Cardiac muscle cell (in vitro differentiated cells and primary cell): Measurements from ENCODE around the gene ARL6IP5. TPM values are rescaled to one million over a fixed set of nuclear protein-coding genes. Genes with fewer than 3 reads are reported as not detected.

ENCODE experiments used
- DNase-seq, 2 donors: peaks; one replicate each; pipeline versions ENCODE4 v3.0.0 to v3.0.0-alpha.2; 2010 to 2017; ENCODE audit warnings: low read depth in 1 of 2, low spot score in 1 of 2
- H3K27ac ChIP-seq: fragments of 200-600 bp; sonication (generic); 2 replicates; pipeline ENCODE4 v1.5.1; 2016
- H3K27me3 ChIP-seq: fragments of 200-600 bp; sonication (generic); 2 replicates; pipeline ENCODE4 v1.6.0; 2016; ENCODE audit warnings: control low read depth
- H3K36me3 ChIP-seq: fragments of 200-600 bp; sonication (generic); 2 replicates; pipeline ENCODE4 v1.5.1; 2016; ENCODE audit warnings: control low read depth
- H3K4me1 ChIP-seq: fragments of 200-600 bp; sonication (generic); 2 replicates; pipeline ENCODE4 v1.8.1; 2017; ENCODE audit warnings: low read depth, mild to moderate bottlenecking, mixed run types
- H3K4me3 ChIP-seq: fragments of 200-600 bp; sonication (generic); 2 replicates; pipeline ENCODE4 v1.5.1; 2016; ENCODE audit warnings: mild to moderate bottlenecking
- H3K9me3 ChIP-seq: fragments of 200-600 bp; sonication (generic); 2 replicates; pipeline ENCODE4 v1.5.1; 2017; ENCODE audit warnings: low read depth, mild to moderate bottlenecking, control low read depth
- polyA plus RNA-seq: library from polyadenylated mRNA; unstranded; fragments of >200 nt; fragmentation: Nextera tagmentation; extraction: Ambion mirVana; gene quantifications from 2 replicates; pipeline ENCODE4 v1.2.1, GENCODE V29; 2016
- total RNA-seq: library from RNA; depleted of rRNA; stranded (reverse); fragments of >200 nt; gene quantifications from 2 replicates; pipeline ENCODE4 v1.2.3, GENCODE V29; 2016
- TF ChIP-seq, protein P1 (sequence below): IDR thresholded peaks from 2 replicates; pipeline ENCODE4 v1.5.1; 2012; ENCODE audit warnings: low read depth, mild to moderate bottlenecking, low read length

The ARL6IP5 gene
- total and polyA plus RNA-seq, 2 experiments from 2014 or later, result 83.2 to 235 TPM

DNA sequence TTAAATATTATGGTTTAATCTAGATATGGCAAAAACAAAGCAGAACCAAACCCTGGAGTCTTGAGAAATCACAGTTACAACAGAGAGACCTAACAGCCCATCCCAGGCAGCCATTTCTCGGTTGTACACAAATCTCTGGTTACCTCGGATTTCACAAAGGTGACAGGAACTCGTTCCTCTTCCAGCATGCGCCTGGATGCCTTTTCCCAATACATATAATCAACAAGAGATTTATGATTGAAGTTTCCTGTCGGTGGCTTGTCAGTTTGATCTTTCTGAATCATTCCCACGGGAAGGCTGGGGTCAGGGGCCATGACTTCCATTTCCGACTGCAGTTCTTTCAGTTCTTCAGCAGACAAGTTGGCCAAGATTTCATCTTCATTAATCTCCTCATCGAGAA is 37.2 kb downstream of the ARL6IP5 start:
- Histone ChIP-seq H3K27me3 (no peaks in the 10 kb centered on the region), H3K27ac (no peak overlapping the region), H3K4me1 (peaks cover 14% of the 10 kb centered on the region), H3K4me3 (no peak overlapping the region), H3K9me3 (no peaks in the 10 kb centered on the region), H3K36me3 (no peaks in the 10 kb centered on the region)
- no peak for DNase-seq
- TF ChIP-seq, protein P1, sequence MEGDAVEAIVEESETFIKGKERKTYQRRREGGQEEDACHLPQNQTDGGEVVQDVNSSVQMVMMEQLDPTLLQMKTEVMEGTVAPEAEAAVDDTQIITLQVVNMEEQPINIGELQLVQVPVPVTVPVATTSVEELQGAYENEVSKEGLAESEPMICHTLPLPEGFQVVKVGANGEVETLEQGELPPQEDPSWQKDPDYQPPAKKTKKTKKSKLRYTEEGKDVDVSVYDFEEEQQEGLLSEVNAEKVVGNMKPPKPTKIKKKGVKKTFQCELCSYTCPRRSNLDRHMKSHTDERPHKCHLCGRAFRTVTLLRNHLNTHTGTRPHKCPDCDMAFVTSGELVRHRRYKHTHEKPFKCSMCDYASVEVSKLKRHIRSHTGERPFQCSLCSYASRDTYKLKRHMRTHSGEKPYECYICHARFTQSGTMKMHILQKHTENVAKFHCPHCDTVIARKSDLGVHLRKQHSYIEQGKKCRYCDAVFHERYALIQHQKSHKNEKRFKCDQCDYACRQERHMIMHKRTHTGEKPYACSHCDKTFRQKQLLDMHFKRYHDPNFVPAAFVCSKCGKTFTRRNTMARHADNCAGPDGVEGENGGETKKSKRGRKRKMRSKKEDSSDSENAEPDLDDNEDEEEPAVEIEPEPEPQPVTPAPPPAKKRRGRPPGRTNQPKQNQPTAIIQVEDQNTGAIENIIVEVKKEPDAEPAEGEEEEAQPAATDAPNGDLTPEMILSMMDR, result no peak

DNA sequence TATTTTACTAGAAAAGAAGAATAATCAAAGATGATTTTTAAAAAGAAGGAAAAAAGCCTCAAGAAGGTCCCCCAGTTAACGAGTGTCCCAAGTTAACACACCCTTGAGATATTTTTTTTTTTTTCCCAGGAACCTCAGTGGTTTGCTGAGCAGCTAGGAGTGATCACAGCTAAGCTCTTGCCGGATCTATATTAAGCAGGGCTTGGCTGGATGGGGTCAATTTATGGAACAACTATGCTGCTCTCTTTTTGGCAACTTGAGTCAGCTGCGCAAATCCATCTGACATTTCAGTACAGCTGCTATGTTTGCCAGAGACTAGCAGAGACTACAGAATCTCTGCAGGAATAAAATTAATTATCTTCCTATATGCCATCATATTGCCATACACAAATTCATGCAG is 37.7 kb downstream of the ARL6IP5 start, which contains the start of gene LMOD3:
Gene LMOD3 (minus strand): TSS at position 193 of the 400 bp plus-strand sequence. CDS start 209 bp downstream, outside the sequence.
- Histone ChIP-seq H3K27me3 (no peaks in the 10 kb centered on the region), H3K4me1 (peaks cover 14% of the 10 kb centered on the region), H3K4me3 (no peak within 1 kb of the TSS), H3K9me3 (no peaks in the 10 kb centered on the region), H3K27ac (no peak within 1 kb of the TSS), H3K36me3 (no peaks in the 10 kb centered on the region)
- no peak for DNase-seq
- TF ChIP-seq, protein P1, result no peak

DNA sequence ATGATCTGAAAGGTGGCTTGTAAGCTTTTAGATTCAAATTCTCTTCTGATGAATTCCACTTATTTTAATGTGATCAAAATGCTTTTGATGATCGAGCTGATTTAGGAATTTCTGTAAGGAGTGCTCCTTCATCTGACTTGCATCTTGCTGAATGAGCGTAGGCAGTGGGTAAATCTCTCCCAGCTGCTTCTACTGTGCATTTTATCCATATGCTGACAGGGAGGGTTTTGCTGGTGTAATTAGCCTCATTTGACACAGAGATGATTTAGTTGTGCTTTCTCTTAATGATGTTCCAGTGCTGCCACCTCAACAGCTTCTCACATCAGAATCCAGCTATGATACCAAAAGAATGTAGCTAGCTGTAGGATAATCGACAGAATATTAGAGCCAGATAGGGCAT is 41.5 kb downstream of the ARL6IP5 start:
- no peak for DNase-seq
- Histone ChIP-seq H3K9me3 (no peaks in the 10 kb centered on the region), H3K27me3 (no peaks in the 10 kb centered on the region), H3K36me3 (no peaks in the 10 kb centered on the region), H3K4me1 (peaks cover 14% of the 10 kb centered on the region), H3K27ac (no peak overlapping the region), H3K4me3 (no peak overlapping the region)
- TF ChIP-seq, protein P1, result no peak

DNA sequence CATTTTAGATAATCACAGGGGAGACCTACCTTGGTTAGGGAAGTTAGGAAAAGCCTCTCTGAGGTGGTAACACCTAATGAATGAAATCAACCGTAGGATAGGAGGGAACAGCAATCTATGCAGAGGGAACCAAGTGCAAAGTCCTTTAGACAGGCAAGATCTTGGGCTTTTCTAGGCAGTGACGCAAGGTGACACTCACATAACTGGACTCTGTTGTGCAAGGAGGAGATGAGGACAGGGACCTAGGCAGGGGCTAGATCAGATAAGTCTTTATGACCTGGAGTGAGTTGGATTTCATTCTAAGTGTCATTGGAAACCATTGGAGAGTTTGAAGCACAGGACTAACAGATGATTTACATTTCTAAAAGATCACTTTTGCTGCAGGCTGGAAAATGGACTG is 42.3 kb downstream of the ARL6IP5 start:
- H3K4me1 ChIP-seq, result peaks cover 9% of the 10 kb centered on the region
- TF ChIP-seq, protein P1, result no peak
- no peak for DNase-seq
- no peak overlapping the region for H3K27ac ChIP-seq
- no peak overlapping the region for H3K4me3 ChIP-seq
- H3K27me3 ChIP-seq, result no peaks in the 10 kb centered on the region
- no peaks in the 10 kb centered on the region for H3K36me3 ChIP-seq
- no peaks in the 10 kb centered on the region for H3K9me3 ChIP-seq

DNA sequence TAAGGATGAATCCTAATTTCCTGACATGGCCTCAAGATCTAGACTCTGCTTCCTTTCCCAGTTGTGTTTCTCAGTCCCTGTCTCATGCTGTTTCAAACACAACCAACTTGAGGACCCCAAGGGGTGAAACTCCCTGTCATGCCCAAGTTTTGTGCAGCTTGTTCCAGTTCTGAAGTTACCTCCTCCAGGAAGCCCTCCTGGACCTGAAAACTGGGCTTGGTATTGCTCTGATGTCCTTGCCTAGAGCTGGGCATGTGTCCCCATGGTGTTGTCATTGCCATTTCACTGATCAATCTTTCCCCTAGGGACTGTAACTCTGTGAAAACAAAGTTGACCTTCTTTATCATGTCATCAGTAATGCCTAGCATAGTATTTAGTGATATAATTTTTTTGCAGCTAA is 43.8 kb downstream of the ARL6IP5 start:
- H3K4me1 ChIP-seq, result no peaks in the 10 kb centered on the region
- no peaks in the 10 kb centered on the region for H3K36me3 ChIP-seq
- H3K27ac ChIP-seq, result no peak overlapping the region
- TF ChIP-seq, protein P1, result no peak
- H3K27me3 ChIP-seq, result no peaks in the 10 kb centered on the region
- DNase-seq, result no peak
- no peak overlapping the region for H3K4me3 ChIP-seq
- H3K9me3 ChIP-seq, result no peaks in the 10 kb centered on the region

DNA sequence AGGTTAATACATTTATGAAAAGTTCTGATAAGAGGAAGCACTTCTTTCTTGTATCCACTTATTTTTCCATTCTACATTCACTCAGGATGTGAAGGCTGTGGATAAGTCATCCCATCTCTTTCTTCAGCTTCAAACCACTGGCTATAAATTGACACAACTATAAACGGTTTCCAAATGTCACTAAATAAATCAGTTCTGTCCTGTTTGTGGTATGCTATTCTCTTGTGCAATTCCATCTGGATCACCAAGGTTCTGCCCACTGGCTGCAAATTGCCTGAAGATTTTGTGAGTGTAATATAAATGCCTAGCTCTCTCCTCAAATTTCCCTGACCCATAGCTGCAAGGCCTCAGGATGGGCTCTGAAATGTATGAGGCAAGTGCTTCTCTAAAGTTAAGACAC is 44.8 kb downstream of the ARL6IP5 start:
- no peak overlapping the region for H3K4me3 ChIP-seq
- no peaks in the 10 kb centered on the region for H3K27me3 ChIP-seq
- no peaks in the 10 kb centered on the region for H3K36me3 ChIP-seq
- TF ChIP-seq, protein P1, result no peak
- H3K9me3 ChIP-seq, result no peaks in the 10 kb centered on the region
- no peaks in the 10 kb centered on the region for H3K4me1 ChIP-seq
- DNase-seq, result no peak
- no peak overlapping the region for H3K27ac ChIP-seq
